B cell (primary cell): ENCODE data around the gene ADAMTS2. TPM values are rescaled to one million over a fixed set of nuclear protein-coding genes. Genes with fewer than 3 reads are reported as not detected.
"Not testable (repeated sequence)": the region's sequence is repeated elsewhere in the genome, so short reads cannot be mapped to it uniquely, and the experiment has no call there.

Experiments used
- ATAC-seq: fragments of 200-7000 bp; cut with Tn5 transposase; one replicate; pipeline ENCODE4 v1.10.0; 2021; ENCODE audit warnings: low read depth, mild to moderate bottlenecking, moderate number of reproducible peaks, moderate library complexity
- CTCF ChIA-PET: fragments of 350-600 bp; sonication (Branson Sonifier 250); formaldehyde crosslinking; loops from one replicate; lab custom pipeline; 2021; ENCODE audit warnings: antibody characterized with exemption, inconsistent platforms; lab: Charles Lee
- POLR2A ChIA-PET: fragments of 350-600 bp; sonication (Branson Sonifier 250); formaldehyde crosslinking; loops from one replicate; lab custom pipeline; 2021; ENCODE audit warnings: antibody characterized with exemption; lab: Charles Lee
- DNase-seq: peaks from one replicate; pipeline ENCODE4 v3.0.0; 2013
- H2AFZ ChIP-seq: 2 replicates; pipeline ENCODE4 v1.6.1; 2012; ENCODE audit warnings: mild to moderate bottlenecking, low read depth, low read length; ENCODE audit not compliant: insufficient read depth, poor library complexity, severe bottlenecking
- H3K27ac ChIP-seq, 2 donors: 1 replicate in 1 of 2; 2 replicates in 1 of 2; pipeline ENCODE4 v1.5.1; 2012 to 2013; ENCODE audit warnings: low read length in 2 of 2, mild to moderate bottlenecking in 2 of 2, moderate library complexity in 1 of 2
- H3K27me3 ChIP-seq, 4 experiments: fragments of 200-600 bp in 1 of 4; sonication (generic) in 1 of 4; replicated peaks in 1 of 4; 1 replicate in 2 of 4; 2 replicates in 2 of 4; pipeline versions ENCODE4 v1.6.1 to v1.7.0; 2013 to 2016; ENCODE audit warnings: low read length in 3 of 4, mild to moderate bottlenecking in 2 of 4, mixed read lengths in 1 of 4, moderate library complexity in 1 of 4; ENCODE audit not compliant: insufficient read depth in 4 of 4, control insufficient read depth in 3 of 4; ENCODE audit errors: control extremely low read depth in 1 of 4
- H3K36me3 ChIP-seq, 2 experiments: replicated peaks in 1 of 2; 1 replicate in 1 of 2; 2 replicates in 1 of 2; pipeline versions ENCODE4 v1.6.1 to v1.7.1; 2013; ENCODE audit warnings: low read length in 1 of 2; ENCODE audit not compliant: insufficient read depth in 2 of 2, control insufficient read depth in 1 of 2; ENCODE audit errors: control extremely low read depth in 1 of 2, extremely low read depth in 1 of 2
- H3K4me1 ChIP-seq, 2 donors: fragments of 200-600 bp in 1 of 2; sonication (generic) in 1 of 2; 1 replicate in 1 of 2; 2 replicates in 1 of 2; pipeline versions ENCODE4 v1.5.1 to v1.6.1; 2013 to 2017; ENCODE audit warnings: low read length in 2 of 2; ENCODE audit not compliant: control insufficient read depth in 2 of 2, insufficient read depth in 2 of 2
- H3K4me2 ChIP-seq: replicated peaks from 2 replicates; pipeline ENCODE3; 2012; ENCODE audit warnings: mild to moderate bottlenecking, low read depth, low read length; ENCODE audit not compliant: poor library complexity, severe bottlenecking
- H3K4me3 ChIP-seq, 5 experiments: fragments of 200-600 bp in 1 of 5; sonication (generic) in 1 of 5; 1 replicate in 3 of 5; 2 replicates in 2 of 5; pipeline versions ENCODE4 v1.5.1 to v1.7.0; 2011 to 2016; ENCODE audit warnings: low read length in 4 of 5, mild to moderate bottlenecking in 4 of 5, low read depth in 2 of 5, control low read depth in 1 of 5, moderate library complexity in 1 of 5; ENCODE audit not compliant: insufficient read depth in 1 of 5; ENCODE audit errors: control extremely low read depth in 1 of 5, extremely low read depth in 1 of 5
- H3K79me2 ChIP-seq: fragments of 200-600 bp; sonication (generic); one replicate; pipeline ENCODE4 v1.6.0; 2016; ENCODE audit warnings: low read length; ENCODE audit not compliant: control insufficient read depth, insufficient read depth
- H3K9ac ChIP-seq: fragments of 200-600 bp; sonication (generic); 2 replicates; pipeline ENCODE4 v1.6.1; 2017; ENCODE audit warnings: mild to moderate bottlenecking, low read length, moderate library complexity
- H3K9me3 ChIP-seq, 3 donors: one replicate each; pipeline versions ENCODE4 v1.6.1 to v1.7.1; 2013; ENCODE audit warnings: low read length in 2 of 3; ENCODE audit not compliant: control insufficient read depth in 2 of 3, insufficient read depth in 1 of 3; ENCODE audit errors: control extremely low read depth in 1 of 3
- H4K20me1 ChIP-seq: 2 replicates; pipeline ENCODE4 v1.6.0; 2012; ENCODE audit warnings: mild to moderate bottlenecking, low read length; ENCODE audit not compliant: insufficient read depth, control insufficient read depth, poor library complexity, severe bottlenecking
- H3K27ac Mint-ChIP-seq: one replicate; pipeline ENCODE4 v1.8.0; 2021; ENCODE audit warnings: mixed read lengths
- H3K27me3 Mint-ChIP-seq: one replicate; pipeline ENCODE4 v1.8.0; 2021; ENCODE audit warnings: mixed read lengths
- H3K4me1 Mint-ChIP-seq: one replicate; pipeline ENCODE4 v1.8.0; 2021; ENCODE audit warnings: mixed read lengths
- H3K4me3 Mint-ChIP-seq: one replicate; pipeline ENCODE4 v1.8.0; 2021; ENCODE audit warnings: mixed read lengths
- H3K9me3 Mint-ChIP-seq: one replicate; pipeline ENCODE4 v1.8.0; 2022; ENCODE audit warnings: mixed read lengths; ENCODE audit not compliant: insufficient read depth
- CTCF ChIP-seq: fragments of 200-600 bp; IDR thresholded peaks from one replicate; pipeline ENCODE4 v1.8.0; 2022; ENCODE audit warnings: antibody characterized with exemption, mild to moderate bottlenecking
- EZH2 ChIP-seq: IDR thresholded peaks from 2 replicates; pipeline ENCODE4 v1.6.1; 2012; ENCODE audit warnings: borderline replicate concordance, low read depth, mild to moderate bottlenecking, moderate library complexity, low read length; ENCODE audit not compliant: insufficient read depth, poor library complexity, severe bottlenecking
- WGBS: methylation state at CpG from one replicate; pipeline ENCODE4 v1.1.5; 2013; ENCODE audit warnings: missing lambda C conversion rate; ENCODE audit not compliant: insufficient coverage; 5-methylcytosine and 5-hydroxymethylcytosine counted together
- intact Hi-C: fragments of 100-400 bp; cut with micrococcal nuclease; formaldehyde crosslinking; loops from one replicate; pipeline ENCODE4 v1.10.0; 2022
- polyA plus RNA-seq: library from polyadenylated mRNA; depleted of rRNA; stranded (reverse); fragments of >200 nt; gene quantifications from 2 replicates; pipeline ENCODE4 v1.2.3, GENCODE V29; 2012
- total RNA-seq, 2 donors: library from RNA; stranded (reverse); fragments of 120-200 nt in 1 of 2; gene quantifications; 1 replicate in 1 of 2; 2 replicates in 1 of 2; pipeline versions ENCODE4 v1.2.3 to v1.2.4, GENCODE V29; 2013 to 2022

ADAMTS2 gene
- total and polyA plus RNA-seq, 2 donors (not counting 1 experiment from before 2014, with no cell fraction given): not detected

- peaks cover 0 to 9% (median 0%) of the 10 kb centered on the region in 3 donors for H3K9me3 ChIP-seq
- H3K79me2 ChIP-seq: no peaks in the 10 kb centered on the region
- no peak overlapping the region for H3K27ac ChIP-seq
- no peaks in the 10 kb centered on the region for H3K4me1 ChIP-seq
- no peaks in the 10 kb centered on the region for H3K27me3 ChIP-seq
- peaks cover 3% of the 10 kb centered on the region for H3K9me3 Mint-ChIP-seq
- no peak overlapping the region for H3K4me3 ChIP-seq
- WGBS: 93% methylated on average over 12 of the region's 13 CpGs
- H3K27ac Mint-ChIP-seq: no peak overlapping the region
- TF ChIP-seq EZH2: no peak
- no peak for TF ChIP-seq CTCF
- ATAC-seq (no peak), DNase-seq (no peak)
- no peak overlapping the region for H2AFZ ChIP-seq
- no peak overlapping the region for H3K4me3 Mint-ChIP-seq
- H3K9ac ChIP-seq: no peak overlapping the region
- POLR2A ChIA-PET: no interaction called here
- CTCF ChIA-PET: no interaction called here
- intact Hi-C loops: no loop called here
- H3K36me3 ChIP-seq: no peaks in the 10 kb centered on the region
- H4K20me1 ChIP-seq: no peaks in the 10 kb centered on the region
- no peak overlapping the region for H3K4me2 ChIP-seq
- no peaks in the 10 kb centered on the region for H3K27me3 Mint-ChIP-seq
- H3K4me1 Mint-ChIP-seq: no peaks in the 10 kb centered on the region
These were observed 58.2 kb downstream of the ADAMTS2 start for GRCh38 chr5:179287071-179287470.

- H3K27me3 ChIP-seq, H3K4me3 Mint-ChIP-seq, H3K9ac ChIP-seq, H3K27ac ChIP-seq, H3K4me1 Mint-ChIP-seq, H3K4me2 ChIP-seq, CTCF ChIA-PET, intact Hi-C loops, DNase-seq, H3K27me3 Mint-ChIP-seq, H3K9me3 Mint-ChIP-seq, ATAC-seq, H2AFZ ChIP-seq, H3K79me2 ChIP-seq, H3K9me3 ChIP-seq, H3K4me1 ChIP-seq, H4K20me1 ChIP-seq, H3K27ac Mint-ChIP-seq, H3K36me3 ChIP-seq, POLR2A ChIA-PET, H3K4me3 ChIP-seq: not testable (repeated sequence)
- 89% methylated on average over 6 of the region's 11 CpGs for WGBS
These were observed 59.5 kb downstream of the ADAMTS2 start for GRCh38 chr5:179285776-179286162.
